ENCODE measurements around the gene LMBRD1.

LMBRD1 gene

GRCh38 chr6:69650703-69651102 is 146.1 kb downstream of the LMBRD1 start:
- no peak for DNase-seq (ENCODE audit: extremely low spot score)
- POLR2A ChIA-PET: no interaction called here

GRCh38 chr6:69647726-69648125 is 149.1 kb downstream of the LMBRD1 start:
- CTCF ChIA-PET: interaction anchor here (0.6 kb wide), 1 partner anchor 32 kb away, joined by 3 read pairs; no protein-coding TSS in a partner anchor
- no peak for DNase-seq (ENCODE audit: extremely low spot score)
- TF ChIP-seq NFRKB (IDR thresholded peaks at IDR 0.05): no peak
- TF ChIP-seq BHLHE40 (IDR thresholded peaks at IDR 0.05; ENCODE audit: borderline replicate concordance): no peak
- POLR2A ChIA-PET: no interaction called here

More at GRCh38 chr6:69650703-69651102, 146.1 kb downstream of the LMBRD1 start:
- TF ChIP-seq LEF1 (IDR thresholded peaks at IDR 0.05; ENCODE audit: borderline replicate concordance) (no peak), HDGF (IDR thresholded peaks at IDR 0.05; ENCODE audit: borderline replicate concordance) (no peak), ARNT (IDR thresholded peaks at IDR 0.05) (no peak), SP1 (IDR thresholded peaks at IDR 0.05) (no peak), SUZ12 (IDR thresholded peaks at IDR 0.05) (no peak), FOXM1 (IDR thresholded peaks at IDR 0.05; ENCODE audit: borderline replicate concordance) (no peak), PKNOX1 (IDR thresholded peaks at IDR 0.05) (no peak), BHLHE40 (IDR thresholded peaks at IDR 0.05; ENCODE audit: borderline replicate concordance) (no peak), FOXK2 (IDR thresholded peaks at IDR 0.05) (no peak), ELF4 (IDR thresholded peaks at IDR 0.05) (no peak), FOXA1 (IDR thresholded peaks at IDR 0.05) (no peak)
- CTCF ChIA-PET: no interaction called here

GRCh38 chr6:69643688-69644087 is 153.1 kb downstream of the LMBRD1 start:
- DNase-seq (ENCODE audit: extremely low spot score): no peak
- TF ChIP-seq ZNF384 (IDR thresholded peaks at IDR 0.05): no peak
- ChIA-PET POLR2A (no interaction called here), CTCF (no interaction called here)

- DNase-seq (ENCODE audit: extremely low spot score): no peak
- ChIA-PET CTCF (no interaction called here), POLR2A (no interaction called here)
- TF ChIP-seq SUZ12 (IDR thresholded peaks at IDR 0.05) (no peak), FOXA1 (IDR thresholded peaks at IDR 0.05) (no peak), ARNT (IDR thresholded peaks at IDR 0.05) (no peak), ELF4 (IDR thresholded peaks at IDR 0.05) (no peak), NFRKB (IDR thresholded peaks at IDR 0.05) (no peak), FOXK2 (IDR thresholded peaks at IDR 0.05) (no peak), SP1 (IDR thresholded peaks at IDR 0.05) (no peak), ZNF384 (IDR thresholded peaks at IDR 0.05) (no peak), TARDBP (IDR thresholded peaks at IDR 0.05) (no peak), L3MBTL2 (conservative IDR thresholded peaks at IDR 0.05) (no peak), PKNOX1 (IDR thresholded peaks at IDR 0.05) (no peak), FOXM1 (IDR thresholded peaks at IDR 0.05; ENCODE audit: borderline replicate concordance) (no peak), LEF1 (IDR thresholded peaks at IDR 0.05; ENCODE audit: borderline replicate concordance) (no peak), BHLHE40 (IDR thresholded peaks at IDR 0.05; ENCODE audit: borderline replicate concordance) (no peak), CTBP1 (IDR thresholded peaks at IDR 0.05; ENCODE audit: borderline replicate concordance) (no peak), HDGF (IDR thresholded peaks at IDR 0.05; ENCODE audit: borderline replicate concordance) (no peak)
Observed at GRCh38 chr6:69632932-69633331, 163.9 kb downstream of the LMBRD1 start.

- ChIA-PET POLR2A (no interaction called here), CTCF (no interaction called here)
- no peak for DNase-seq (ENCODE audit: extremely low spot score)
- TF ChIP-seq PKNOX1 (IDR thresholded peaks at IDR 0.05) (no peak), SP1 (IDR thresholded peaks at IDR 0.05) (no peak), FOXM1 (IDR thresholded peaks at IDR 0.05; ENCODE audit: borderline replicate concordance) (no peak), NFRKB (IDR thresholded peaks at IDR 0.05) (no peak), L3MBTL2 (conservative IDR thresholded peaks at IDR 0.05) (no peak), ARNT (IDR thresholded peaks at IDR 0.05) (no peak), ELF4 (IDR thresholded peaks at IDR 0.05) (no peak), CTBP1 (IDR thresholded peaks at IDR 0.05; ENCODE audit: borderline replicate concordance) (no peak), FOXA1 (IDR thresholded peaks at IDR 0.05) (no peak), FOXK2 (IDR thresholded peaks at IDR 0.05) (no peak), LEF1 (IDR thresholded peaks at IDR 0.05; ENCODE audit: borderline replicate concordance) (no peak), SUZ12 (IDR thresholded peaks at IDR 0.05) (no peak), BHLHE40 (IDR thresholded peaks at IDR 0.05; ENCODE audit: borderline replicate concordance) (no peak), ZNF384 (IDR thresholded peaks at IDR 0.05) (no peak), HDGF (IDR thresholded peaks at IDR 0.05; ENCODE audit: borderline replicate concordance) (no peak)
Observed at GRCh38 chr6:69631552-69632346, 165.1 kb downstream of the LMBRD1 start.

GRCh38 chr6:69630767-69631166 is 166.0 kb downstream of the LMBRD1 start:
- POLR2A ChIA-PET: no interaction called here

More at GRCh38 chr6:69630767-69631166, 166.0 kb downstream of the LMBRD1 start:
- no peak for TF ChIP-seq PKNOX1 (IDR thresholded peaks at IDR 0.05)
- TF ChIP-seq CTBP1 (IDR thresholded peaks at IDR 0.05; ENCODE audit: borderline replicate concordance): no peak
- CTCF ChIA-PET: no interaction called here
- DNase-seq (ENCODE audit: extremely low spot score): no peak
